HG03565 (cell line): ENCODE results near the gene PPP2R2D.

Source experiments
- ATAC-seq: cut with Tn5 transposase; IDR thresholded peaks from one replicate; pipeline ENCODE4 v1.9.1; 2021; ENCODE audit warnings: mild to moderate bottlenecking, moderate library complexity; ENCODE audit not compliant: unreplicated experiment

Gene PPP2R2D

DNA sequence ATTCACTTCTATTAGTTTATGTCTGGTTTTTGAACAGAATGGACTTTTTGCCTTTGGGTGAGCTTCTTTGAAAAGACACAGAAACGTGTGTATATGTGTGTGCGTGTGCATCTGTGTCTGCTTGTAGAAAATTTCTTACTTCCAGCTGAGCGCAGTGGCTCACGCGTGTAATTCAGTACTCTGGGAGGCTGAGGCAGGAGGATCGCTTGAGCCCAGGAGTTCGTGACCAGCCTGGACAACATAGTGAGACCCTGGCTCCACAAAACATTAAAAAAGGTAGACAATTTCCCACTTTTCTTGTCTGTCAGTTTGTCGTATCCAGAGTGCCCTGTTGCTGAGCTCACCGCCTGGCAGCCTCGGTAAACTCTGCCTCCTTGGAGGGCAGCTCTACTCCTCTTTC is 25.4 kb downstream of the PPP2R2D start:
- no peak for ATAC-seq

DNA sequence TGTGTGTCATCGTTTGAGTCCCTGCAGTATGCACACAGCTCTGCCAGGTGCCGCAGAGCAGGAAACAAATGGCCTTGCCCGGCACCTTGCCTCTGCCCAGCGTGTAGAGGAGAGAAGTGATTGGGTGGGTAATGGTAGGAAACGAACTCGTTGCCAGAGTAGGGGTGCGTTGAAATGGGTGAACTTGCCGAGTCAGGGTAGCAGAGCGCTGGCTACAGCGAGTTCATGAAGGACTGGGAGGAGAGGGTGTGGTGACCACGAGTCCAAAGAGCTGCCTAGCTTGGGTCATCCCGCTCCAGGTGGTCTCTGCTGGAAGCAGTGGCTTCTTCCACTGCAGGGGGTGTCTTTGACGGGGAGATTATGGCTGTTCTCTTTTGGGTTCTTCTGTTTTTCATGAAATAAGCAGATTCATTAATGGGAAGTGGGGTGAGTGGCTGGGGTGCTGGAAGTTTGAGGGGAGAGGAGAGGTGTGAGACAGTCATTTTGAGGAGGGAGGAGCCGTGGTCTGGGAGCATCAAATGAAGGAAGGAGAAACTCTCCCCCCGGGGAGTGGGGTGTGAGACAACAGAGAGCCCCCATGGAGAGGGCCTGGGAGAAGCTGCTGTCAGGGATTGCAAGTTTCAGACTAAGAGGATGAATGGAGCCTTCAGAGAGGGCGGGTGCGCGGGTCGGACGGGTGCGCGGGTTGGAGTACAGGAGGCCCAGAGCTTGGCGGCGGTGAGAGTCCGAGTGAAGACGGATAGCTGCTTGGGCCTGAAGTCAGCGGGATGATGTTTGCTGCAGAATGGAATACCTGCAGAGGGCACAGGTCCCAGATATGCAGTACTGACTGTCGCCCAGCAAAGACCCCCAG is 26.2 kb downstream of the PPP2R2D start:
- ATAC-seq = no peak

DNA sequence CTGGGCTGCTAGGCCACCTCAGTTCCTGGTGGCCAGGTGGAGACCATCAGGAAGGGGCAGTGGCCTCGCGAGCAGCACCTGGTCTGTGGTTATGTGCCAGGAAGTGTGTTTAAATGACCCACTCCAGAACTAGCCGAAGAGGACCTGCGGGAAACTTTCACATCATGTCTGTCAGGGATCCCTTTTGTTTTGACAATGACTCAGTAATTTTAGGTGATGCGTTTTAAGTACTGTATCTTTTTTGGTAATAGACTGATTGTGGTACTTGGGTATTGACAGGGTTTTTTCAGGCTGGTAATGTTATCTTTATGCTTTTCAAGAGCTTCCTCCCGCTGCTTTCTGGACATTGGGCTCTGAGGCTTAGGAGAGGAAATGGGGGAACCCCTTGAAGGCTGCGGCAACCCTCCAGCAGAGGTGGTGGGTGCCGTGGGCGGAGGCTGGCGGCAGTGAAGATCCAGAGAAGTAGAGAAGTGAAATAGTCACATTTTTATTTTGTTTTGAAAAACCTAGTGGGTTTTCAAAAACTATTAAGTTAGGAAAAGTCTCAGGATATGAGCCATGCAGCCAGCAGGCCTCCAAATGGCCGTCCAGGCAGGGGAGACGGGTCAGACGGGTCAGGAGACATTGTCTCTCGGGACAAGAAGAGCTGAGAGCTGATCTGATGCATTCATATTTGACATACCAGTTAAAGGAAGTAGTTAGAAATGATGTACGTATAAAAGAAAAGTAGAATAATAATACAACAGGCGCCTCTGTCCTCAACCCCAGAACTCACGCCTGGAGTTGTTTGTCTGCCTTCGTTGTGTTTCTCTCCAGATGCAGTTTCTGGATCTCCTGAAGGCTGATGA is 27.7 kb downstream of the PPP2R2D start:
- peak; percentile 83 for ATAC-seq

DNA sequence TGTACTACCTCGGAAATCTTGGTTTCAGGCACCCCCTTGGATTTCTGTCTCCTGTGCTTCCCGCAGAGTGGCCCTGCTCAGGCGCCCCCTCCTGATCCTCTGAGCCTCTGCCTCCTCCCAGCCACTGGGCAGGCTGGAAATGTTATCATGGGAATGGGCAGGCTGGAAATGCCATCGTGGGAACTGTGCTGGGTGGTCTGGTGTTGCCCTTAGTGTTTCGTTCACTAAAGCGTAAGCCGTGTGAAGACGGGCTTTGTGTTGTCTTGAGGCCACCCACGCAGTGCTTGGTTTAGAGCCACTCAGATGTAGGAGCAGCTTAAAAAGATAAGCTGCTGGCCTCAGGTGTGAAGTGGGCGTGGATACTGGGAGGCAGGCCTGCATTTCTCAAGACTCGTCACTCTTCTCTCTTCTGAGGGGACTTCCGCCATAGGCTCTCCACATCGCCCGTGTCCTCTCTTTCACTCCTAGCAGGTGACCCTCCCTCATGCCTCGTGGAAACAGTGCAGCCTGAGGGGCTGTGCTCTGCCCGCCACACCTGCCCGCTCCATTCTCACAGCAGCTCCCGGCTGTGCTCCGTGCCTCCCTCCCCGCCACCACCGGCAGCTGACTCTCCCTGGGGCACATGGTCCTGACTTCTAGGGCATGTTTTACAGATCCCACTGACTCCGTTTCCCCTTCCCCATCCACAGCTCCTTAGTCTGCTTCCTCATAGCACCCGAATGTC is 28.5 kb downstream of the PPP2R2D start:
- ATAC-seq = no peak

DNA sequence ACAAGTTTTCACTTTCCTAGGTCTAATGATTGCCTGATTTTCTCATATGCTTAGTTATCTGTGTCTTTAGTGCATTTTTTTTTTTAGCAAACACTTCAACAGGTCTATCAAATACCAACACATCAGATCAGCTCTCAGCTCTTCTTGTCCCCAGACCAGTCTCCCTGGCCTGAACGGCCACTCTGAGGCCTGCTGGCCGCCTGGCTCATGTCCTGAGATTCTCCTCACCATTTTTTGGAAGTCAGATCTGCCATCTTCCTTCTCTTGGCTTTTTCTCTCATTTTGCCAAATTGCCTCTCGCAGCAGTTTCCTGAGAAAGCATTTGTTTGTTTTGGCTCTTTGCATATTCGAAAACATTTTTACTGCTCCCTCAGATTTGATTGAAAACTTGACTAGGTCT is 29.3 kb downstream of the PPP2R2D start:
- no peak for ATAC-seq

DNA sequence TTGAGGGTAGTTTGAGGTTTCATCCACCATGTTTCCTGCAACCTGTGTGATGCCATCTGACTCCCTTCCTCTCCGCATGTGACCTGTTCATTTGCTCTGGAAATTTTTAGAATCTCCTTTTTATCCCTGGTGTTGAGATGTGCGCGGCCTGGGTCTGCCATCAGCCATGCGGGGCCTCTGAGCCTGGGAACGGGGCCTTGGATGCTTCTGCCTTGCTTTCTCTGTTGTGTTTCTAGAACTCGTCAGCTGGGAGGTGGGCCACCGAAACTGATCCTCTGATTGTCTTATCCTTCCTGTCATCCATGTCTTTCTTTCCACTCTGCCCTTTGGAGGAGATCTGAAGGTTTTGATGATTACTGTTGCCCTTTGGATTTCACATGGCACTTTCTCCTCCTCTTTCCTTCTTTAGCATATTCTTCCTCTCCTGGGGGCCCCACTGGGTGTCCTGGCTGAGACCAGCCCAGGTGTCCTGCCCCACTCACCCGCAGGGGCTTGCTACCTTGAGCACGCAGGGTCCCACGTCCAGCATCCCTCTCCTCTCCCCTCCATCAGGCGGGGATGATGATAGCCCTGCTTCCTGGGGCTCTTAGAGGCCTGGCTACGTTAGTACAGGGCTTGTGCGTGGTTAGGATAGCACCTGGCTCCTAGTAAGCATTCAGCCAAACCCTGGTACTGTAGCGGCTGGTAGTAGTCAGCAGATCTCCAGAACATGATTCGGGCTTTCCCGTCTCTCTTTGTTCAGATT is 29.9 kb downstream of the PPP2R2D start:
- ATAC-seq = no peak

DNA sequence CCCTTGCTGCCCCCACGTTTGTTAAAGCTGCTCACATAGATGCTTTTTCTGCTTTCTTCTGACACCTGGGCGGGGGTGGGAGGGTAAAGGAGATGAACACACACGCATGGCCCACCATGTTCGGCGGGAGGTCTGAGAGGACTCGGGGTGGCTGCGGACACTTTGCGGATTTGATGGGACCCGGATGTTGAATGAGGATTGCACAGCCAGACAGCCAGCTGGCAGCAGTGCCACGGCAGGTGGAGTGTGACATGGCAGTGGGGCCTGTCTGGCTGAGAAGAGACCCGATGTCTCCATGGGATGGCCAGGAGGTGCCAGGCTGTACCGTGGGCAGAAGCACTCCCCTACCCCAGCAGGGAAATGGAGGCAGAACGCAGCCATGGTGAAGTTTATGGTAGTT is 31.2 kb downstream of the PPP2R2D start:
- ATAC-seq = no peak

DNA sequence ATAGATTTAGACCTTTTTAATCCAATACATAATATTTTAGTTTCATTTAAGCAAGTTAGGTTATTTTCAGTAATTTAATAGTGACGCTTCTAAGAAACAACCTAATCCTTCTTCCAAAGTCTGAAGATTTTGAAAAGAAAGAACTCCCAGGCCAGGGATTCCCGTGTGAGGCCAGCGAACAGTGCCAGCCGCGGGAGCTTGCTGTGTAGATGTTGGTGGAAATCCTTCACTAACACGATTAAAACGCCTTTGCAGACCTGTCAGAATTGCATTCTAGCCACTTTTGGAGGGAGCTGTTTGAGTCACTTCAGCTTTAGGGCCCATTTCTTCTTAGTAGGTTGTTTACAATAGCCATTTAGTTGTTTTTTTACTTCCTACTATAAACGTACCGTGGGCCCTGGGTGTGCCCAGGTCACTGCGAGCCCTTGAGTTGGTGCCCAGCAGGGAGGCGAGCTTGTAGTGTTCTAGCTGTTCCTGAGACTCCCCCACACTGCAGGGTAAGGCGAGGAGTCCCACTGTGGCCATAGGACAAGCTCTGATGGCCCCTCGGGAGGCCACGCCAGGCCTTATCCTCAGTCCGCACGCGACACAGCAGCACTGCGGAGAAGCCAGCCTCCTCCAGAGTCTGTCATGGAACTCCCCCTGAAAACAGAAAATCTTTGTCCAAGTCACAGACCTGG is 32.3 kb downstream of the PPP2R2D start:
- ATAC-seq = no peak

DNA sequence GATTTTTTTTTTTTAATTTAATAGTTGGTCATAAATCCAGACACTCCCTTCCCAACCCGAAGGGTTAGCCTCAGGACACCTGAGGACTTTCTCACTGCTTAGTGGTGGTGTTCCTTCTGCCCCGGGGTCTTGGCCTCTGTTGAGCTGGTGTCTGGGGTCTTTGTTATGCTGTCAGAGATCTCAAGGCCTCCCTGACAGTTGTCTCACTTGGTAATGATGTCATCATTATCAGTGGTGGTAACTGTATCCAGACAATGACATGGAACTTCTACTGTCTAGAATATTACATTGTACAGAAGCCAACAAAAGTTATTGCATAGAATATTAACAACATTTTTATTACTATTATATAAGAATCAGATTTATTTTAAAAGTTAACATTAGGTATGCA is 32.9 kb downstream of the PPP2R2D start:
- ATAC-seq = no peak

DNA sequence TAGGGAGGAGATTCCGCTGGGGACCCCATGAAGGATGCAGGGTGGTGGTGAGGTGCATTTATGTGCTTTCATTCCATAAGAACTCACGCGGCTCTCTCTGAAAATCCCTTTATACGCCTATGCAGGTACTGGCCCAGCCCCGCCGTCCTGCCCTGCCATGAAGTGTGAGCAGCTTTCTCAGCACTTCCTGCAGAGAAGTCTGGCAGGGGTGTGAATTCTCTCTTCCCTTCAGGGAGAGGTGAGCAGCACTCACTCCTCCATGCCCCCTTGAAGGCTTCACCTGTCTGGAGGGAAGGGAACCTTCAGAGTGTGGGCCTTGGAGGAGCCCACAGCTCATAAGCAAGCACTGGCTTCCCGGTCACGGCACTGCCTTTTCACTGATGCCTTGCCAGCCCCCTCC is 34.0 kb downstream of the PPP2R2D start:
- no peak for ATAC-seq

DNA sequence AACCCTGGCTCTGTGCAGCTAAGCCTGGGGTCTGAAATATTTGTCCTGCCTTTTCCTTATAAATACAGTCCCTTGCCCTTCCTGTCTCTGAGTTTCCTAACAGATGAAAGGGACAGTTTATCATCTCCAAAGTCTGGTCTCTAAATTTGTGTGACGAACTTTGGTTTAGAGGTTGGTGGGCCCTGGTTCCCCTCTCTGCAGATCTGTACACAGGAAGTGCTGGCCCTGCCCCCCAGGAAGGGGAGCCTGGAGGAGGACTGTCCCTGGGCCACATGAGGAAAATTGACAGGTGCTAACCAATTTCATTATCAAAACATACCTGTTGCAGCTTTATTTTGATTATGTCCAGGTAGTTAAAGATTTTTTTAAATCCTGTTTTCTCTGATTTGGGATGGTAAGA is 34.5 kb downstream of the PPP2R2D start:
- ATAC-seq = no peak

DNA sequence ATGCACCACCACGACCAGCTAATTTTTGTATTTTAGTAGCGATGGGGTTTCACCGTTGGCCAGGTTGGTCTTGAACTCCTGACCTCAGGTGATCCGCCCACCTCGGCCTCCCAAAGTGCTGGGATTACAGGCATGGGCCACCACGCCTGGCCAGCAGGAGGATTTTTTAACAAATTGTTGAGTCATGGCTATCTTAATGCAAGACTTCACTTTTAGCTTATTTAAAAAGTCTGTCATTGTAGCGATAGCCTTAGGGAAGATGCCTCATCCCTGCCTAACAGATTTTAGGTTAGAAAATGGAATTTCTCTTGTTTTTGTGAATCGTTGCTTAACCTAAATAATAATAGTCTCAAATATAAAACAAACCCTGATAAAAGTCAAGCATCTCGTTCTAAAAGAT is 35.5 kb downstream of the PPP2R2D start:
- no peak for ATAC-seq

DNA sequence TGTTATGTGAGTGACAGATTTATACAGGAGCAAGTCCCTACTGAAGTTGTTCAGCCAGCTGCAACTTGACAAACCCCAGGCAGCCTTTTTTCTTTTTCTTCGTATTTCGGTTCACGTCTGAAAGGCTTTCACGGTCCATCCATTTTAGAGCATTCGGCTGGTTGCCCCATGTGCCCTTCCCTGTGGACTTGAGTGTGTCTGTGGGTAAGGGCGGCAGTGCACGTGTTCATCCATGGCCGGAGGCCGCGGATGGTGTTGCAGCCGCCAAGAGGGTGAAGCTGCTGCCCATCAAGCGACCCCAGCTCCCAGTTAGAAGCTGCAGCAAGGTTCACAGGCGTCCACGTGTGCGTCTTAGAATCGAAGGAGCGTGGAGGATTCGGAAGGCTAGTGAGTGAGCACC is 35.9 kb downstream of the PPP2R2D start:
- ATAC-seq = no peak

DNA sequence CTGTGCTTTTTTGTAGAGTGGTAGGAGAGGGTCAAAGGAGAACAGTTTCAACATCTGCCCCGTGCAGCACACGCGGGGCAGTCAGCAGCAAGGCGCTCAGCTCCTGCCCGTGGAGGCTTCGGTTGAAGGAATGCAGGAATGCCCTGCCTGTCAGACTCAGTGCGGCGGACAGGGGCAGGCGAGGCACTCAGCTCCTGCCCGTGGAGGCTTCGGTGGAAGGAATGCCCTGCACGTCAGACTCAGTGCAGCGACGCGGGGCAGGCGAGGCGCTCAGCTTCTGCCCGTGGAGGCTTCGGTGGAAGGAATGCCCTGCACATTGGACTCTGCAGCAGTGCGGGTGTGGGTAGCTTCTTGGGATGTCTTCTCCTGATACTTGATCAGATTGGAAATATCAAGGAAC is 37.0 kb downstream of the PPP2R2D start:
- ATAC-seq = no peak

DNA sequence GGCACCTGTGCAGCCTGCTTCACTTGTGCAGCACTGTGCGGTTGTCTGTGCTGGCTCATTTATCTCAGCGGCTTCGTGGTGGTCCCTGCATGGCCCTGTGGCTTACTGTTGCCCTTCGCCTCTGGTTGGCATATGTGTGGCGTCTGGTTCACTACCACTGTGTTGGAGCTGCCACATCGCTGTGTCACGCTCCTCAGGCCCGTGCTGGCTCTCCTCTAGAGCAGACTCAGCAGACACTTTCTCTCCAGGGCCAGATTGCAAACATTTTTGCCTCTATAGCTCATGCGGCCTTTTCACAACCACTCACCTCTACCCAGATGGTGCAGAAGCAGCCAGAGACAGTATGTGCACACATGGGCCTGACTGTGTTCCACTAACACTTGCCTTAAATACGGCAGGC is 37.9 kb downstream of the PPP2R2D start:
- ATAC-seq = no peak

DNA sequence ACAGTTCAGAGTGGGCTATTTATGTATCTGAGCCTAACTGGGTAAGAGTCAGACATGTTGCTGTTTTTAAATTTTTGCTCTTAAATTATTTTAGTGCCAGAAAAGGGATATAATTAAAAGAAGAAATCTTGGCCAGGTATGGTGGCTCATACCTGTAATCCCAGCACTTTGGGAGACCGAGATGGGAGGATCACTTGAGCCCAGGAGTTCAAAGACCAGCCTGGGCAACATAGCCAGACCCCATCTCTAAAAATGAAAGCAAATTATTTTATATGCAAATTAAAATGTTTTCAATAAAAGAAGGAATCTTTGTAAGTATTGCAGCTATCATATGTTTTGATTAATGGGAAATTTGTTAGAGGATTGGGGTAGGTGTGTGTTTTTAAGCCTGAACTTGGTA is 41.6 kb downstream of the PPP2R2D start:
- ATAC-seq = no peak

DNA sequence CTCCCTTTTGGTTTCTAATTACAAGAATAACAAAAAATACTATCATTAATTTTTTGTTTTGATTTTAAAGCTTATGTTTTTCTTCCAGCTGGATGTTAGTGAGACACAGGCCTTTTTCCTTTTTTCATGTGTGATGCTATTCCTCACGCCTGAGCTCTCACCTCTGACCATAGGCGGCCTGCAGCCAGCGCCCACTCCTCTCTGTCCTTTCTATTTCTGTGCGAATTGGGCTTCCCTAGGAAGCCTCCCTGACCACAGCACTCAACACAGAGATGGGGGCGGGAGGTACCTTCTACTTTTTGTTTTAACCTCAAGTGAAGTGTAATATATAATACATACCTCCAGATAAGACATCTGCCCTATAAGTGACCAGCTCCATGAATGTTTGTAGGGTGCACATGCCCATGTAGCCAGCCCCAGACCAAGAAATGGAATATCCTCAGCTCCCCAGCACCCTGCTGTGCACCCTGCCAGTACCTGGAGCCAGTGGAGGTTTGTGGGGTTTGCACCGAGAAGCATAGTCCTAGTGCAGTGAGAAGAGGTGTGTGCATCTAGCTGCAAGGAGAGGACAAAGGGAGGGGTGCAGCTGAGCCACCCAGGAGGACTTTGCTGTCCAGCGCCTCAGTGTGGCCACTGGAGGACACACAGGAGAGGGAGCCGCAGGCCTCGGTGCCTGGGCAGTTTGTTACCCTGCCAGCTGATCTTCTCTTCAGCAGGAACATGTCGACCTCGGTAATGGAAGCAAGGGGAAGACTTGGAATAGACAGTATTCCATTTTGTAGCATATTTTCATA is 42.4 kb downstream of the PPP2R2D start:
- no peak for ATAC-seq

DNA sequence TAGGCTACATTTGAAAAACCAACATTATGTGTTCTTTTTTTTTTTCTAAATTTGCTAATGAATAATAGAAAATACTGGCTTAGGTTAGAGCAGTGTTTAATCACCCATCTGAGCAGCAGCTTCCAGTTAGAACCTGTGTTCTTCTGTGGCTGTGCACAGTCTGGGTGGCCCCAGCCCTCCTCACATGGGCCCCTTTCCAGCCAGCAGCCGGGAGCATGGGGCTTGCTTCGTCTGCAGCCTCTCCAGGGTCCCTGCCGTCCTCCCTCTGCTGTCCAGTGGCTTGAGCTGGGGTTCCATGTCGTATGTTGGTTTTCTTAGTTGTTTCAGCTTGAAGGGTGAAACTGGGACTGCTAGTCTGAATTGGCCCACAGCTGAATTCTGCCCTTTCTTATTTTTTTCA is 43.6 kb downstream of the PPP2R2D start:
- ATAC-seq = no peak

DNA sequence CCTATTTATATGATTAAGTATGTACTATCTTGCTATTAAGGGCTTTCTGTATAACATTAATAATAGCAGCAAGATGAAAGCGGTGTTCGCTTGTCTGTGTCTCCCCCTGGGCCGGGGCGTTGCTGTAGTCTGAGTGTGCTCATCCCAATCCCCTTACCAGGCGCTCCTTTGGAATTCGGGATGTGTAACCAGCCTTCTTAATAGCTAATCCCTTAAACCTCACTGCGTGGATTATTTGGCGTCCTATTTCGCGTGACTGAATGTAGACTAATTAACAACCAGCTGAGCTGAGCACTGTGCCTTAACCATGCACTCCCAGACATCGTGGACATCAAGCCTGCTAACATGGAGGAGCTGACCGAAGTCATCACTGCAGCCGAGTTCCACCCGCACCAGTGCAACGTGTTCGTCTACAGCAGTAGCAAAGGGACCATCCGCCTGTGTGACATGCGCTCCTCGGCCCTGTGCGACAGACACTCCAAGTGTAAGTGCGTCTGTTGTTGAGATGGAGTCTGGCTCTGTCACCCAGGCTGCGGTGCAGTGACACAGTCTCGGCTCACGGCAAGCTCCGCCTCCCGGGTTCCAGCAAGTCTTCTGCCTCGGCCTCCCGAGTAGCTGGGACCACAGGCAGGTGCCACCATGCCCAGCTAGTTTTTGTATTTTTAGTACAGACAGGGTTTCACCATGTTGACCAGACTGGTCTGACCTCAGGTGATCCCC is 44.3 kb downstream of the PPP2R2D start:
- no peak for ATAC-seq
